AG09319 (cell line): ENCODE results near the gene ZNF436.
A peak's percentile ranks its signal among the peaks of the same experiment; 100 is the strongest.

Experiments
- DNase-seq: peaks from one replicate; pipeline ENCODE4 v3.0.0-alpha.2; 2010; ENCODE audit warnings: low read depth; ENCODE audit errors: extremely low read depth
- CTCF ChIP-seq: IDR thresholded peaks from 2 replicates; pipeline ENCODE4 v1.5.1; 2011; ENCODE audit warnings: low read depth, mild to moderate bottlenecking, inconsistent platforms, low read length, moderate library complexity

ZNF436 gene

GRCh38 chr1:23344987-23345472, 24.6 kb downstream of the ZNF436 start:
- TF ChIP-seq CTCF, result no peak
- DNase-seq, result no peak

- no peak for TF ChIP-seq CTCF
- peak; percentile 100 for DNase-seq
Observed at GRCh38 chr1:23344111-23344986, 25.3 kb downstream of the ZNF436 start, which contains the start of gene HNRNPR. TSS of gene HNRNPR (minus strand) at chr1:23344284. CDS start at chr1:23341008, 3,276 bp downstream.

- TF ChIP-seq CTCF, result no peak
- no peak for DNase-seq
Observed at GRCh38 chr1:23343221-23344110, 26.2 kb downstream of the ZNF436 start.

GRCh38 chr1:23341931-23342692, 27.5 kb downstream of the ZNF436 start:
- no peak for DNase-seq
- no peak for TF ChIP-seq CTCF

GRCh38 chr1:23339632-23340031, 30.0 kb downstream of the ZNF436 start:
- DNase-seq, result no peak
- no peak for TF ChIP-seq CTCF

- DNase-seq, result no peak
- TF ChIP-seq CTCF, result no peak
Observed at GRCh38 chr1:23337869-23338268, 31.8 kb downstream of the ZNF436 start.
